Fibroblast of the aortic adventitia (primary cell): ENCODE results near the gene STK39. TPM values are rescaled to one million over a fixed set of nuclear protein-coding genes. Genes with fewer than 3 reads are reported as not detected.

Source experiments
- DNase-seq: peaks from one replicate; pipeline ENCODE4 v3.0.0-alpha.2; 2010; ENCODE audit warnings: low read depth
- H3K4me3 ChIP-seq: 2 replicates; pipeline ENCODE4 v1.5.1; 2011; ENCODE audit warnings: low read depth, mild to moderate bottlenecking, control low read depth, low read length, moderate library complexity
- CTCF ChIP-seq: IDR thresholded peaks from 2 replicates; pipeline ENCODE4 v1.5.1; 2011; ENCODE audit warnings: mild to moderate bottlenecking, low read length, control low read depth, inconsistent platforms; ENCODE audit not compliant: insufficient read depth
- total RNA-seq: library from RNA; depleted of rRNA; stranded (reverse); fragments of >200 nt; gene quantifications from 2 replicates; pipeline ENCODE4 v1.2.3, GENCODE V29; 2012; ENCODE audit warnings: low replicate concordance

Gene STK39
- total RNA-seq, 1 donor: 31.0 TPM

GRCh38 chr2:168234407-168235085 is 12.8 kb downstream of the STK39 start:
- DNase-seq: no peak
- TF ChIP-seq CTCF: no peak
- H3K4me3 ChIP-seq: no peak overlapping the region

DNA sequence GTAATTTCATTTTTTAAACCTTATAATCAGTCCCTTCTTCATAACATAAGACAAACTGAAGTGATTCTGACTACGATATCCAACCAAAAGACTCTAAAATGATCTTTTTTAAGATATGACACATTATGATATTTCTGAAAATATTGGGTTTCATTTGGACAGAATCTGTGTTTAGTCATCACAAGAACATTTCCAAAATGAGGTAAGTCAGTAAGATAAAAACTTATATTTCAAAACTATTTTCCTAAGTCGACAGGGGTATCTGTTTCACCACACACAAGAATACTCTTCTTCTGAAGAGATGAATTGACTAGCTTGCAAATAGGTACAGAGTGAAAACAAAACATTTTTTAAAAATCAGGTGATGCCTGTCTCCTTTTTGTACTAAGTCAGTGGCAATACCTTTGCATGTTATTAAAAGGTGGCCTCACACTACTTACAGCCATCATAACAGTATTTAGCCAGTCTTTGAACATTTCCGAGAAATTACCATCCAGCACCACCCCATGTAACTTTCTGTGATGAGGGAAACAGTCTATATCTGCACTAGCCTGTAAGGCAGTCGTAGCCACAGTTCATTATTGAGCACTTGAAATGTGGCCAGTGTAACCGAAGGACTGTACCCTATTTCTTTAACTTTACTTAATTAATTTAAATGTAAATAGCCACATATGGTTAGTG is 13.5 kb downstream of the STK39 start:
- no peak for TF ChIP-seq CTCF
- peak; percentile 51 for DNase-seq
- H3K4me3 ChIP-seq: no peak overlapping the region

DNA sequence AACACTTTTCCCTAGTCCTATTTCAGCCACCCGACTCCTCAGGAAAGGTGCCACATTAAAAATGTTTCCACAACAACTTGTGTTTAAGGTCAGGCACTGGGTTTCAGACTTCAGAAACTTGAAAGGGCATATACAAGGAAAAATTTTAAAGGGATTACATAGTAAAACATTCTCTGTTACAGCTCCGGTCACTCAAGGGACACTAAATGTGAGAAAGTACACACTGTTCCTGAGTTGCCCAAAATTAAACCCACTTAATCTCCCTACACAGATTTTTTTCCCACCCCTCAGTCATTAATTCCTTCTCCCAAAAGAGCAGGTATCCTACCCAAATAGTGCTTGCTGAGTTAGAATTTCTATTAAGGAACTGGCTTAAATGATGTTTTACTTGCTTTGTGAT is 14.2 kb downstream of the STK39 start:
- DNase-seq: no peak
- no peak overlapping the region for H3K4me3 ChIP-seq
- TF ChIP-seq CTCF: no peak

DNA sequence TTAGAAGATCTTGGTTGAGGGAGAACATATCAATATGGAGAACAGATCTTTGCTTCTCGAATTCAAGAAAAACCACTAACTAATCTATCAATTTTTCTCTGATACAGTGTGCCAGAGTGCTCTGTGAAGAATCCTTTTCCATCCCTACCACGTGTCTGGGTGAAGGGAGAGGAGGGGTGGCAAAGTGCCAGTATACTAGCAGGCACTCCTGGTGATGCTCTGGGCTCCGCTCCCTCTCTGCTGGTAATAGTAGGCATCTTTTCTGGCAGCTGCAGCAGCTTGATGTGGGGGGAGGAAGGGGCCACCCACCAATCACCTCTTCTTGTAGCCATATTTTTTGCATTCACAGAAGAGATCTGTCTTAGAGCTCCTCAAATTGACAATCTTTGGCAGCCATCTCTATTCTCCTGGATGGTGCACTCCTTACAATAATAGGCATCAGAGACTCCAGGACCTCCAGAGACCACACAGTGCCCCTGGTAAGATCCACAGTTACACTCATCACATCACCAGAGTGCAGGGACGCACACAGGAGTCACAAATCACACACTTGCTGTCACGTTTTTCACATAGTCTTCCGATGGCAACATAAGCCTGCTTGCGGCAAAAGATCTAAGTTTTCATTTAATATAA is 15.7 kb downstream of the STK39 start:
- DNase-seq: no peak
- TF ChIP-seq CTCF: no peak
- H3K4me3 ChIP-seq: no peak overlapping the region

- no peak for DNase-seq
- no peak for TF ChIP-seq CTCF
- no peak overlapping the region for H3K4me3 ChIP-seq
Measured at GRCh38 chr2:168230389-168230788, 17.0 kb downstream of the STK39 start.

DNA sequence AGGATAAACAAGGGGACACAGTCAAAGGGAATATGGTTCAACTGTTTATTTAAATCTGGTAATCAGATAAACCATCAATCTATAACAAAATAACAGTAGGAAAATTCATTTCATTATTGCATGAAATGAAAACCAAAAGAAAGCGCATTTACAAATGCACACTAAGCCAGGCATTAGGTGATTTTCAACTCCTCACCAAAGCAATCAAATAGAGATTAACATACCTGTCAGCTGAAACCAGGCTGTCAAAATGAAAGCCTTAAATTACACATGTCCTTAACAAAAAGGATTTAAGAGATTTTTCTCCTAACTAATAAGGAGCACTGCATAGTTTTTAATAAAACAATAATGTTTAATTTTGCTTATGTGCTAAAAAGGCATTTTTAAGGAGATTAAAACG is 23.0 kb downstream of the STK39 start:
- DNase-seq: no peak
- no peak for TF ChIP-seq CTCF
- H3K4me3 ChIP-seq: no peak overlapping the region
